ENCODE results near the gene HAUS6.
"Not testable (repeated sequence)": the region's sequence is repeated elsewhere in the genome, so short reads cannot be mapped to it uniquely, and the experiment has no call there.

HAUS6 gene

GRCh38 chr9:19102631-19103345 is at the start of gene HAUS6:
Gene HAUS6, minus strand, starts transcription at chr9:19102904. Its CDS starts 253 bp downstream, at chr9:19102651.
- peak; percentile 98 for DNase-seq

GRCh38 chr9:19152160-19152498 is 49.4 kb upstream of the HAUS6 start:
- not testable (repeated sequence) for DNase-seq

GRCh38 chr9:19151425-19152159 is 48.9 kb upstream of the HAUS6 start:
- no peak for DNase-seq

GRCh38 chr9:19149230-19149629 is 46.5 kb upstream of the HAUS6 start:
- no peak for DNase-seq

GRCh38 chr9:19148187-19148586 is 45.5 kb upstream of the HAUS6 start:
- no peak for DNase-seq

GRCh38 chr9:19146441-19147024 is 43.8 kb upstream of the HAUS6 start:
- DNase-seq: no peak

GRCh38 chr9:19145881-19146280 is 43.2 kb upstream of the HAUS6 start:
- no peak for DNase-seq

GRCh38 chr9:19140259-19140658 is 37.6 kb upstream of the HAUS6 start:
- DNase-seq: no peak

- DNase-seq: no peak
These were observed 35.4 kb upstream of the HAUS6 start for GRCh38 chr9:19138084-19138483.

- DNase-seq: no peak
These were observed 34.6 kb upstream of the HAUS6 start for GRCh38 chr9:19137282-19137681.

GRCh38 chr9:19136129-19136528 is 33.4 kb upstream of the HAUS6 start:
- DNase-seq: no peak

- DNase-seq: peak; percentile 36
These were observed 31.0 kb upstream of the HAUS6 start for GRCh38 chr9:19133549-19134345.

- DNase-seq: no peak
These were observed 27.7 kb upstream of the HAUS6 start for GRCh38 chr9:19130436-19130835.

- peak; percentile 34 for DNase-seq
These were observed 25.3 kb upstream of the HAUS6 start for GRCh38 chr9:19127871-19128500.

GRCh38 chr9:19124430-19124793 is 21.7 kb upstream of the HAUS6 start:
- no peak for DNase-seq

GRCh38 chr9:19122490-19123042 is 19.9 kb upstream of the HAUS6 start:
- no peak for DNase-seq

GRCh38 chr9:19120877-19121276 is 18.2 kb upstream of the HAUS6 start:
- DNase-seq: no peak

- no peak for DNase-seq
These were observed 17.2 kb upstream of the HAUS6 start for GRCh38 chr9:19119801-19120440.

GRCh38 chr9:19119246-19119645 is 16.5 kb upstream of the HAUS6 start:
- no peak for DNase-seq

GRCh38 chr9:19117039-19117716 is 14.5 kb upstream of the HAUS6 start:
- no peak for DNase-seq

- DNase-seq: no peak
These were observed 13.5 kb upstream of the HAUS6 start for GRCh38 chr9:19116107-19116790.

Data from activated CD4-positive, alpha-beta T cell treated with anti-CD3 and anti-CD28 coated beads, Interleukin-2, Interleukin-6, amounts not matched to agents 100 ng/mL and 50 ng/mL, durations not matched to agents 16 hours and 8 hours (primary cell).